CD4-positive, alpha-beta T cell treated with Interleukin-10 for 1 hour (primary cell): ENCODE data around the gene SRRM3.
"Not testable (repeated sequence)": the region's sequence is repeated elsewhere in the genome, so short reads cannot be mapped to it uniquely, and the experiment has no call there.

ENCODE experiments used
- DNase-seq: peaks from one replicate; pipeline ENCODE4 v3.0.0-alpha.2; 2020

Gene SRRM3

DNA sequence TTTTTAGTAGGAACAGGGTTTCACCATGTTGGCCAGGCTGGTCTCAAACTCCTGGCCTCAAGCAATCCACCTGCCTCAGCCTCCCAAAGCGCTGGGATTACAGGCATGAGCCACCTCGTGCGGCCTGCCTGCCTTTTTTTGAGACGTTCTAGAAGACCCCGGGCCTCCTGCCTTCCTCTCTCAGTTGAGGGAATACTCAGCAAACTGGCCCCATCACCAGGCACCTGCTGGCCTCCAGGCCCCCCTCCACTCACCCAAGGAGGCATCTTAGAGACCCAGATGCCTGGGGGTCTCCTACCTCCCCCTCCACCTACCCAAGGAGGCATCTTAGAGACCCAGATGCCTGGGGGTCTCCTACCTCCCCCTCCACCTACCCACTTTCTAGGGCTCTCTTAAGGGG is 91.2 kb downstream of the SRRM3 start:
- DNase-seq = not testable (repeated sequence)

DNA sequence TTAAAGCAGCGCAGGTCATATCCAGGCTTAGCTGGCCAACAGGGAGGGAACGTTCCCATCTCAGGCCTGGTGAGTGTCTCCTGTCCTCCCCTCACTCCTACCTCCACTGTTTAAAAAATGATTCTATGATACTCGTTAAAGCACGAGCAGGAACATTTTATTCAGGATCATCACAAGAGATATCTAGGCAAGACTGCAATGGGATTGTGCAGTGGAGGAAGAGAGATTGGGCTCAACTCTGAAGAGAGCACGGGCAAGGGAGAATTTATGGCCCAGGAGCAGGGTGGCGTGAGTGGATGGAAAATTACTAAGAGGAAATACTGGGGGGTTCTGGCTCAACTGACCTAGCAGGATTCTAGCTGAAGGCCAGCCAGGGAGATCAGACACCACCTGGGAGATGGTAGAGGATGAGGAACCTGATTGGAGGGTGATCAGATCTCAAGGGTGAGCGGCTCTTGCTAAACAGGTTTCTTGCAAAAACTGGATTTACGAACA is 91.8 kb downstream of the SRRM3 start:
- DNase-seq = no peak

DNA sequence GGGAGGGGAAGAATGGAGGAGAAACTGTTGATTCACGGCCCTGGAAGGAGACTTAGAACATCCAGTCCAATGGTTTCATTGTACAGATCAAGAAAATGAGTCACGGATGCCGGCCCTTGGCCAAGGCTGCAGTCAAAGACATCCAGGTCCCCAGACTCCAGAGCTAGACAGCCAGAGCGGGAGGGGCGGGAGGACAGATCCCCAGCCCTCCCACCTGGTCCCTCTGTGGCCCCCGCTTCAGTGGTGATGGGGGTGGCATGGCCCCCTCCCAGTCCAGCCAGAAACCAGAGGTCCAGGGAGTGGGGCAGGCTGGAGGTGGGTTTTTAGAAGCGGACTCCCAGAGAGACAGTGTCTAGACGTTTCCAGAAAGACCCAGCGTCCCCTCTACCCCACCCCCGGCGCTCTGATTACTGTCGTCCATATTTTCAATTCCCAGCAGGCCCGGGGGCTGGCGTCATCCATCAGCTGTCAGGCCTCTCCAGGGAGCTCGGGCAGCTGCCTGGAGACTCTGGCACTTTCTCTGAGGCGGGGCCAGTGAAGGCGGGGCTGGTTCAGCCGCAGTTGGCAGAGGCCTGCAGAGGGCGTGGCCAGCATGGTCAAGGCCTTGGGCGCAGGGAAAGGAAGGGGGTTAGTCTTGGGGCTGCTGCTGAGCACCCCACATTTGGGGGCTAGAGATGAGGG is 92.8 kb downstream of the SRRM3 start:
- no peak for DNase-seq

DNA sequence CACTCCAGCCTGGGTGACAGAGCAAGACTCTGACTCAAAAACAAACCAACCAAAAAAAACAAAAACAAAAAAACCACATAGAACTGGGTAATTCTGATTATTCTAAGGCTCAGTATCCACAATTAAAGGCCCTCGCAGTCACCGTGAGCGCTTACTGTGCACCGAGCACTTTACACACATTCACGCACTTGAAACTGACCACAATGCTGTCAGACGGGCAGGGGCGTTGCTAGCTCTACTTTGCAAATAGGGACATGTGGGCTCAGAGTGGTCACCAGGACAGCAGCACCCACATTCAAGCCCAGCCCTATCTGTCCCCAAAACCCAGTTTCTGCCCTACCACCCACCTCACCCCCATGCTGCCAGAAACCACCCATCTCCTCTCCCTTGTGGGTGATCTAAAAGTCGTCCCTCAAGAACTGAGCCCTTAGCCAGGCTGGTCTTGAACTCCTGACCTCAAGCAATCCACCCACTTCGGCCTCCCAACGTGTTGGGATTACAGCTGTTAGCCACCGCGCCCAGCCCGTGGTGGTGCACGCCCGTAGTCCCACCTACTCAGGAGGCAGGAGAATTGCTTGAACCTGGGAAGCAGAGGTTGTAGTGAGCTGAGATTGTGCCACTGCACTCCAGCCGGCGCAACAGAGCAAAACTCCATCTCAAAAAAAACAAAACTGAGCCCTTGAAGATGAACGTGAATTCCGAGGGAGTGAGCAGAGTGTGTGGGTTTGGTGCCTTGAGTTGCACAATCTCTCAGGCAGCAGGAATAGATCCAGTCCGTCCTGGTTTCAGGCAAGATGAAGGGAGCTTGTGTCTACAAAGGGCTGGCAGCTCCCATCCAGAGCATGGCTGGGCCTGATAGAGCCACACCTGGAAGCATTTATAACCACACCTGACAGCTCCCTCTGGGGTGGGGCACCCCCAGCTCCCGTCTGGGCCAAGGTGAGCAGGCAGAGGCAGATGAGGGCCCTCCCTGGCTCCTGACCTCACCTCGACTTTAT is 95.3 kb downstream of the SRRM3 start:
- no peak for DNase-seq

DNA sequence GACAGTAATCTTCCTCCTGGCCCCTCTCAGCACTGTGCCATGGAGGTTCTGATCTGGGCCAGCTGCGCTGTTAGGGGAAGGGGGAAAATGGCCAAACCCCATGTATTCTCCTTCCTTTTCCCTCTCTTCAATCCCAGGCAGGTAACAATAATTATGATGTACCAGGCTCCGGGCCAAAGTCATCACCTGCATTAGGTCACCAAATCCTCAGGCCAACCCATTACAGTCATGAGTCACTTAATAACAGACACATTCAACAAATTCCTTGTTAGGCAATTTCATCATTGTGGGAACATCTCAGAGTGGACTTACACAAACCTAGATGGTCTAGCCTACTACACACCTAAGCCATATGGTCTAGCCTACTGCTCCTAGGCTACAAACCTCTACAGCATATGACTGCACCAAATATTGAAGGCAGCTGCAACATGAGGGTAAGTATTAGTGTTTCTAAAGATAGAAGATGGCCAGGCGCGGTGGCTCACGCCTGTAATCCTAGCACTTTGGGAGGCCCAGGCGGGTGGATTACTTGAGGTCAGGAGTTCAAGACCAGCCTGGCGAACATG is 98.6 kb downstream of the SRRM3 start:
- DNase-seq = no peak

DNA sequence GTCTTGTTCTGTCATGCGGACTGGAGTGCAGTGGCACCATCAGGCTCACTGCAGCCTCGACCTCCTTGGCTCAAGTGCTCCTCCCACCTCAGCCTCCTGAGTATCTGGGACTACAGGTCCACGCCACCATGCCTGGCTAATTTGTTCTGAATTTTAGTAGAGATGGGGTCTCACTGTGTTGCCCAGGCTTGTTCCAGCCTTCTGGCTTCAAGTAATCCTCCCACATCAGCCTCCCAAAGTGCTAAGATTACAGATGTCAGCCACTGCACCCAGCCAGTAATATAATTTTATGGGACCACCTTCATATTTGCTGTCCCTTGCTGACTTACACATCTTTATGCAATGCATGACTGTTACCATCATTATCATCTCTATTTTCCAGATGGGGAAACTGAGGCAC is 99.3 kb downstream of the SRRM3 start:
- no peak for DNase-seq

DNA sequence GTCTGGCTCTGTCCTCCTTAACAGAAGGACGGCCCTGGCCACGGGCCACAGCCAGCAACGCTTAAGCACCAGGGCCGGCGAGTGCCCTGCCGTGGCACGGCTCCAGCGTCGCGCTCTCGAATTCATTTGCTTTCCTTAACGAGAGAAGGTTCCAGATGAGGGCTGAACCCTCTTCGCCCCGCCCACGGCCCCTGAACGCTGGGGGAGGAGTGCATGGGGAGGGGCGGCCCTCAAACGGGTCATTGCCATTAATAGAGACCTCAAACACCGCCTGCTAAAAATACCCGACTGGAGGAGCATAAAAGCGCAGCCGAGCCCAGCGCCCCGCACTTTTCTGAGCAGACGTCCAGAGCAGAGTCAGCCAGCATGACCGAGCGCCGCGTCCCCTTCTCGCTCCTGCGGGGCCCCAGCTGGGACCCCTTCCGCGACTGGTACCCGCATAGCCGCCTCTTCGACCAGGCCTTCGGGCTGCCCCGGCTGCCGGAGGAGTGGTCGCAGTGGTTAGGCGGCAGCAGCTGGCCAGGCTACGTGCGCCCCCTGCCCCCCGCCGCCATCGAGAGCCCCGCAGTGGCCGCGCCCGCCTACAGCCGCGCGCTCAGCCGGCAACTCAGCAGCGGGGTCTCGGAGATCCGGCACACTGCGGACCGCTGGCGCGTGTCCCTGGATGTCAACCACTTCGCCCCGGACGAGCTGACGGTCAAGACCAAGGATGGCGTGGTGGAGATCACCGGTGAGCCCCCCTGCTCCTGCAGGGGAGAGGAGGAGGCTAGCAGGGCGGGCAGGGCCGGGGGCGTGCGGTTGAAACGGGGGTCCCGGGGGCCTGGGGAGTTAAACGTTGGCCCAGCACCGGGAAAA is 100.9 kb downstream of the SRRM3 start, which contains the start of gene HSPB1:
HSPB1 (plus strand) TSS at position 327 of the 855 bp plus-strand sequence; CDS start at position 367, 40 bp downstream.
- peak; percentile 85 for DNase-seq

DNA sequence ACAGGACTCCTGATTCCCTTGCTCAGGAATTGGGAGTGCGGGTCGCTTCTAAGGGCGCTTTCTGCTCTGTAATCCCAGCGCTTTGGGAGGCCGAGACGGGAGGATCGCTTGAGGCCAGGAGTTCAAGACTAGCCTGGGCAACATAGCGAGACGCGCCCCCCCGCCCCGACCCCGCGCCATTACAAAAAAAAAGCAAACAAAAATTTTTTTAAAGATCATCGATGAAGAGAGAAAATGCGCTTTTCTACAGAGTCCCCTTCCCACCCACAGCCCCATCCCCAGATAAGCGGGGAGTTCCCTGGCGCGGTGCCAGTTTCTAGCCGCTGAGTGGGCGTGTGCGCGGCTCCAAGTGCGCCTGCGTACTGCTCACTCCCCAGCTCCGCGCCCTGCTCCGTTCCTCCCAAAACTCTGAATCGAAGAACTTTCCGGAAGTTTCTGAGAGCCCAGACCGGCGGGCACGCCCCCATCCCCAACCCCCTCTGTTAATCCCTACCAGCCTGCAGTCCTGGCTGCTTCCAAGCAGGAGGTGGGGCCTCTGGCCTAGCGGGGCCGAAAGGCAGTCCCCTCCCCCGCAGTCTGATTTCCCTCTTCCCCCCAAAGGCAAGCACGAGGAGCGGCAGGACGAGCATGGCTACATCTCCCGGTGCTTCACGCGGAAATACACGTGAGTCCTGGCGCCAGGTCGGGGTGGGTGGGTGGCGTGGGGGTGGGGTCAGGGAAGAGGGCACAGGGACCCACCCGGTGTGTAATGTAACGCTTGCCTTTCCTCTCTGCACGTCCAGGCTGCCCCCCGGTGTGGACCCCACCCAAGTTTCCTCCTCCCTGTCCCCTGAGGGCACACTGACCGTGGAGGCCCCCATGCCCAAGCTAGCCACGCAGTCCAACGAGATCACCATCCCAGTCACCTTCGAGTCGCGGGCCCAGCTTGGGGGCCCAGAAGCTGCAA is 101.8 kb downstream of the SRRM3 start:
- peak; percentile 82 for DNase-seq

DNA sequence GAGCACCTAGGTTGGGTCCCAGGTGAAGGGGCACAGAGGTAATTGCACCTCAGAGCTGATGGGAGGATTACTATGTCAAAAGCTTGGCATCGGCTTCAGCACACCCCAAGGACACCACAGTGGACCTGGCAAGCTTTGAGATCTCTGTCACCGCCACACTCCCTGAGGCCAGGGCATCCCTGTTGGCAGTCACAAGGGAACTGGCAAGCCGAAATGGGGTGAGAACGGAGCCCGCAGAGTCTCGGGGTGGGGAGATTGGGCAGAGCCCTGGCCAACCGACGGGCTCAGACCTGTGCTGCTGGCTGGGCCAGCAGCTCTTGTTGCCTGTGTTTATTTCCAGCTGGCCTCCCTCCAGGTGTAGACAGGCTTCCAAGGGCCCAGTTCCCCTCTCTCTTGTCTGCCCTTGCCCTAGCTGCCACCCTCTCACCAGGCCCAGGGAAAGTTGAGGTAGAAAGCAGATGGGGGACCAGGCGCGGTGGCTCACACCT is 103.2 kb downstream of the SRRM3 start:
- DNase-seq = no peak

DNA sequence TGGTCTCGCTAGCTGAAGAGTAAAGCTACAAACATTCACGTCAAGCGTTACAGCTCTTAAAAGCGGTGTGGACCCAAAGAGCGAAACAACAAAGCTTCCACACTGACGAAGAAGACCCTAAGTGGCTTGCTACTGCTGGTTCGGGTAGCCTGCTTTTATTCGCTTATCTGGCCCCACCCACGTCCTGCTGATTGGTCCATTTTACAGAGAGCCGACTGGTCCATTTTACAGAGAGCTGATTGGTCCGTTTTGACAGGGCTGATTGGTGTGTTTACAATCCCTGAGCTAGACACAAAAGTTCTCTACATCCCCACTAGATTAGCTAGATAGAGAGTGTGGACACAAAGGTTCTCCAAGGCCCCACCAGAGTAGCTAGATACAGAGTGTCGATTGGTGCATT is 107.2 kb downstream of the SRRM3 start:
- DNase-seq = not testable (repeated sequence)

DNA sequence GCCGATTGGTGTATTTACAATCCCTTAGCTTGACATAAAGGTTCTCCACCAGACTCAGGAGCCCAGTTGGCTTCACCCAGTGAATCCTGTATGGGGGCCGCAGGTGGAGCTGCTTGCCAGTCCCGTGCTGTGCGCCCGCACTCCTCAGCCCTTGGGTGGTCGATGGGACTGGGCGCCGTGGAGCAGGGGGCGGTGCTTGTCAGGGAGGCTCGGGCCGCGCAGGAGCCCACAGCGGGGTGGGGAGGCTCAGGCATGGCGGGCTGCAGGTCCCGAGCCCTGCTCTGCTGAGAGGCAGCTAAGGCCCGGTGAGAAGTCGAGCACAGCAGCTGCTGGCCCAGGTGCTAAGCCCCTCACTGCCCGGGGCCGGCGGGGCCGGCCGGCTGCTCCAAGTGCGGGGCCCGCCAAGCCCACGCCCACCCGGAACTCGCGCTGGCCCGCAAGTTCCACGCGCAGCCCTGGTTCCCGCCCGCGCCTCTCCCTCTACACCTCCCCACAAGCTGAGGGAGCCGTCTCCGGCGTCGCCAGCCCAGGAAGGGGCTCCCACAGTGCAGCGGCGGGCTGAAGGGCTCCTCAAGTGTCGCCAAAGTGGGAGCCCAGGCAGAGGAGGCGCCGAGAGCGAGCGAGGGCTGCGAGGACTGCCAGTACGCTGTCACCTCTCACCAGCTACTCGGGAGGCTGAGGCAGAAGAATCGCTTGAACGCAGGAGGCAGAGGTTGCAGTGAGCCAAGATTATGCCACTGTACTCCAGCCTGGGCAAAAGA is 107.8 kb downstream of the SRRM3 start:
- DNase-seq = not testable (repeated sequence)

DNA sequence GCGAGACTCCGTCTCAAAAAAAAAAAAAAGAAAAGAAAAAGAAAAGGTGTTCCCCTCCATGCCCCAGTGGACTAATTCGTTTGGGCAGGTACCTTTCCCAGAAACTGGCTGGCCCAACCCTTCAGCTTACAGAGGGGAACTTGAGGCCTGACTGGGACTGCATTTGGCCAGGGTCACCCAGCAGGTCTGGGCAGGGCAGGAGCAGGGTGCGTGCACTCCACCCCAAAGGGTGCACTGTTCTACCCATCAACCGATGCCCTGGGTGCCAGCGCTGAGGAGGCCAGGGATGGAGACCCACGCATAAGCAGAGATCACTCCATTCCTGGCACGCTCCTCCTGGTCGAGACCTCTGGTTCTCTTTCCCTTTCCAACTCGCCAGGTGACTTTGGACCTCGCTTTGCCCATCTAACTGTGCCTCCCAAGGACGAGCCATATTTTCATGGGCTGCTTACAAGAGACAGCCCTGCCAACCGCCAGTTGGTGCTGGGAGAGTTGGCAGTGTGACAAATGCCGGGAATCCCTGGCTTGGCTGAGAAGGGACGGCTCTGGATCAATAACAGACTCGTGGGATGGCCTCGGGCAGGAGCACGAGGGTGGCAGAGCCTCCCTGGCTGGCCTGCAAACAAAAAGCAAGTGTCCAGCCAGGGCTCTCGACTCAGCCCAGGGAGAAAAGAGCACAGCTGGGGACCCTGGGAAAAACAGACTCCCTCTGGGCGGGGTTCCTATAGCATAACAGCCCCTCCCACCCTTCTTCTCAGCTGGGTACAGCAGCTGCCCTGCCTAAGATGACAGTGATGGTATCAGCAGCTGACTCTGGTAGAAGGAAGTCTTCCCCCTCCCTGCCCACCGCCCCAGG is 108.6 kb downstream of the SRRM3 start:
- no peak for DNase-seq

DNA sequence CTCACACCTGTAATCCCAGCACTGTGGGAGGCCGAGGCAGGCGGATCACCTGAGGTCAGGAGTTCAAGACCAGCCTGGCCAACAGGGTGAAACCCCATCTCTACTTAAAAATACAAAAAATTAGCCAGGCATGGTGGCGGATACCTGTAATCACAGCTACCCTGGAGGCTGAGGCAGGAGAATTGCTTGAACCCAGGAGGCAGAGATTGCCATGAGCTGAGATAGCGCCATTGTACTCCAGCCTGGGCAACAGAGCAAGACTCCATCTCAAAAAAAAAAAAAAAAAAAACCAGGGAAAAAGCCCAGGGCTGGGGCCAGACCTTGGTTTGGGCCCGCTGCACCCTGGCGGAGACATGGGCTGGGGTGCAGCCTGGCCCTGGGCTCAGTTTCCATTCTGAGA is 110.1 kb downstream of the SRRM3 start:
- DNase-seq = not testable (repeated sequence)

DNA sequence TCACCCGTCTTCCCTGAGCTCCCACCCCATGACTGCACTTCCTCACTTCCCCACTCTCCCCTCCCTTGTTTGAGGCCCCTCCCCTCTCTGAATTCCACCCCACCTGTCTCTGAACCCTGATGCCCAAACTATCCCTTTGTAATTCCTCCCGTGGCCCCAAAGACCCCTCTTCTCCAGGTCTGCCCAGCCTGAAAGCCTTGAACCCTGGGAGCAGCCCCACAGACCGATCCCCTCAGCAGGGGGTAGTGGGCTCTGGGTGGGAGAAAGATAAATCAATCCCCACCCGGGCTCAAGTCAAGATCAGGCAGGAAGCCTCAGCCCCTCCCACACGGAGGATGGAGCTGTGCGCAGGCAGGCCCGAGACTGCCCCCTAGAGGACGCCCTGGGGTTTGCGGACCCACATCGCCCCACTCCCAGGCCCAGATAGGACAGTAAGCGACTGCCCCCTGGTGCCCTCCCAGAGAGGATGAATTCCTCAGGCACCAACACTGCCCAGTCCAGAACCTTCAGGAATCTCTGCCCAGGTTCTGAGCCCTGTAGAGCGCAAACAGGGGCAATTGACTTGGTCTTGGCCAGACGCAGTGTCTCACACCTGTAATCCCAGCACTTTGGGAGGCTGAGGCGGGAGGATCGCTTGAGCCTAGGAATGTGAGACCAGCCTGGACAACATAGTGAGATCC is 112.5 kb downstream of the SRRM3 start:
- peak; percentile 97 for DNase-seq

DNA sequence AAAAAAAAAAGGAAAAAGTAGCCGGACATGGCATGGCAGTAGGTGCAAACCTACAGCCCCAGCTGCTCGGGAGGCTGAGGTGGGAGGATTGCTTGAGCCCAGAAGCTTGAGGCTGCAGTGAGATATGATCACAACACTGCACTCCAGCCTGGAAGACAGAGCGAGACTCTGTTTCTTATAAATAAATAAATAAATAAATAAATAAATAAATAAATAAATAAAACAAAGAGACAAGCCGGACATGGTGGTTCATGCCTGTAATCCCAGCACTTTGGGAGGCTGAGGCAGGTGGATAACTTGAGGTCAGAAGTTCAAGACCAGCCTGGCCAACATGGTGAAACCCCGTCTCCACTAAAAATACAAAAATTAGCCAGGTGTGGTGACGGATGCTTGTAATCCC is 113.0 kb downstream of the SRRM3 start:
- not testable (repeated sequence) for DNase-seq

DNA sequence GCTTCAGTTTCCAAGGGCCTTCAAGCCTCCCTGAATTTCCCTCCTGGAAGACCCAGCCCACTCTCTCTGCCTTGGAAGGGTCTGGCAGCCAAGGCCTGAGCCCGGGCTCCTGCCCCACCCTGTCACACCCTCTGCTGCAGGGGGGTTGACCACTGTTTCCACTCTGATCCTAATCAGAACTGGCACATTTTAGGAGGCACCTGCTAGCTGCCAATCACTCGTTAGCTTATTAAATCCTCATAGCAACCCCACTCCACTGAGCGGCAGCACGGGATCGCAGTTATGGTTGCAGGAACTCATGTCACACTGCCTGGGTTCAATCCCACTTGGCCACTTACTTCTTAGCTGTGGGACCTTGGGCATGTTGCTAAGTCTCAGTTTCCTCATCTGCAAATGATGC is 113.7 kb downstream of the SRRM3 start:
- DNase-seq = no peak

DNA sequence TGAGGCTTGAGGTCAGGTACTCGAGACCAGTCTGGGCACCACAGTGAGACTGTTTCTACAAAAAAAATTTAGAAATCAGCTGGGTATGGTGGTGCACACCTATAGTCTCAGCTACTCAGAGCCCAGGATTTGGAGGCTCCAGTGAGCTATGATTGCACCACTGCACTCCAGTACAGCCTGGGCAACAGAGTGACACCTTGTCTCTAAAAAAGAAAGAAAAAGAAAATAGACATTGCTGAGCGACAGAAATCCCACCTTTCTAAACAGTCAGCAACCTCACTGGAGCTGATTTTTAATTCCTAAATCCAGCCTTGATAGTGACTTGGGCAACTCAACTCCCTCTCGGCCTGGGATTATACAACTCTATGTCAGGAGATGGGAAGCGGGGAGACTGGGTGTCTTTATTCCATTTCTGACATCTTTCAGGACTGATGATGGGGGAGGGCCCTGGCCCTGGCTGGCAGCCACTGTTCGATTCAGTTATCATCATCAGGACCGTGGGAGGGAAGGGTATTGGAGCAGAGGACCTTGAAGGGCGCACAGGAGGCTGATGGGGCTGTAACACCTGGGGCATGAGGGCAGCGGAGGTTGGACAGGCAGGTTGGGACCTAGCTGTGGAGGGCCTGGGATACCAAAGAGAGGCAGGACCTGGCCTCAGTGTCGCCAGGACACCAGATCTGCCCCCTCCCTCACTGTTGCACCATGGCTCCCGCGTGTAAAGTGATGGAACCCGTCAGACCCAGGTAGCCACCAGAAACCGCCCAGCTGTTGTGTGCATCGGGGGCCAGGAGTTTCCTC is 115.5 kb downstream of the SRRM3 start:
- DNase-seq = no peak
